ENCODE results near the gene ZCWPW1. TPM values are rescaled to one million over a fixed set of nuclear protein-coding genes. Genes with fewer than 3 reads are reported as not detected.

Gene ZCWPW1
- total and polyA plus RNA-seq, 2 of the 8 experiments (the other 6 are each of a cell fraction or from before 2014, with no cell fraction given), result 0.51 to 1.4 TPM

- Histone ChIP-seq H2AFZ (ENCODE audit: low read length) (no peak overlapping the region), H3K79me2 (ENCODE audit: control insufficient read depth in 1 of 2, insufficient read depth in 2 of 2, low read length in 2 of 2) (no peaks in the 10 kb centered on the region), H3K56ac (replicated peaks; ENCODE audit: insufficient read length, low read depth, low read length) (no peak overlapping the region), H3K4me3 (ENCODE audit: extremely low read depth in 1 of 4, insufficient read depth in 2 of 4, low read depth in 3 of 4, low read length in 4 of 4) (peak overlapping the region; percentile 17 to 86 (median 80); a peak in 6 of 8 replicates), H2BK5ac (ENCODE audit: low read depth, low read length) (no peak overlapping the region), H3K27ac (ENCODE audit: low read depth, low read length) (no peak overlapping the region), H2AK5ac (ENCODE audit: low read depth, low read length) (no peak overlapping the region), H4K5ac (ENCODE audit: insufficient read length, low read depth, low read length) (no peak overlapping the region), H2BK120ac (replicated peaks; ENCODE audit: low read depth, low read length) (no peak overlapping the region), H3K4me2 (ENCODE audit: insufficient read depth in 1 of 2, low read depth in 2 of 2, low read length in 2 of 2) (peak overlapping the region; percentile 81 to 83), H3K18ac (ENCODE audit: extremely low read depth, low read length) (no peak overlapping the region; the same call in 1 of the 2 replicates), H3K79me1 (ENCODE audit: low read depth, low read length) (no peaks in the 10 kb centered on the region; the same call in 1 of the 2 replicates), H2BK12ac (ENCODE audit: low read depth, low read length) (no peak overlapping the region), H2BK20ac (ENCODE audit: low read length) (no peak overlapping the region), H3K36me3 (ENCODE audit: control insufficient read depth in 2 of 4, insufficient read depth in 4 of 4, low read length in 3 of 4) (peaks cover 0 to 3% (median 0%) of the 10 kb centered on the region in 4 experiments; a peak in 1 of 8 replicates), H4K91ac (replicated peaks; ENCODE audit: insufficient read length, low read length) (no peak overlapping the region), H3K9ac (replicated peaks in 1 of 4; ENCODE audit: extremely low read depth in 1 of 4, low read depth in 3 of 4, low read length in 3 of 4) (no peak overlapping the region; a peak in 1 of 7 replicates), H3K27me3 (replicated peaks in 1 of 4; ENCODE audit: control insufficient read depth in 3 of 4, extremely low read depth in 1 of 4, insufficient read depth in 3 of 4, low read length in 3 of 4) (no peaks in the 10 kb centered on the region), H3K14ac (ENCODE audit: insufficient read length) (no peak overlapping the region), H3K4ac (replicated peaks; ENCODE audit: insufficient read length, low read depth, low read length) (no peak overlapping the region), H4K20me1 (replicated peaks in 1 of 2; ENCODE audit: control insufficient read depth in 1 of 2, insufficient read depth in 2 of 2, low read length in 2 of 2) (no peaks in the 10 kb centered on the region), H3K9me3 (ENCODE audit: insufficient read depth in 2 of 2, low read depth in 1 of 2, low read length in 1 of 2) (no peaks in the 10 kb centered on the region), H3K23me2 (ENCODE audit: low read depth, low read length) (peaks cover 3% of the 10 kb centered on the region; the same call in 1 of the 2 replicates), H3K4me1 (replicated peaks in 1 of 4; ENCODE audit: control insufficient read depth in 3 of 4, insufficient read depth in 4 of 4, low read length in 3 of 4) (peaks cover 0 to 14% (median 7%) of the 10 kb centered on the region in 4 experiments; a peak in 5 of 7 replicates), H3K23ac (ENCODE audit: insufficient read length) (no peak overlapping the region), H2BK15ac (ENCODE audit: low read length) (no peak overlapping the region), H4K8ac (ENCODE audit: extremely low read depth, insufficient read depth, low read length) (no peak overlapping the region)
- POLR2A ChIA-PET (ENCODE audit: partially characterized antibody), result interaction anchor here (0.6 to 4.3 kb wide), 8 partner anchors 21 to 171 kb away, joined by 3 to 20 read pairs (median 3); partner anchors contain the start of genes MEPCE, PCOLCE and ZCWPW1
- no CpG with 5 or more reads among the region's 16 CpGs for whole genome bisulfite sequencing, 2 experiments (ENCODE audit: extremely low coverage in 1 of 2, insufficient coverage in 1 of 2, insufficient read length in 1 of 2, insufficient replicate concordance in 2 of 2, low coverage in 1 of 2, low lambda C conversion rate in 2 of 2, missing lambda C conversion rate in 1 of 2)
- CTCF ChIA-PET (ENCODE audit: partially characterized antibody), result interaction anchor here (0.8 to 11.3 kb wide), 16 partner anchors 12 to 316 kb away, joined by 3 to 152 read pairs (median 4); partner anchors contain the start of genes AGFG2, FBXO24, LRCH4 and SPACDR
- FAIRE-seq (no peak), DNase-seq (ENCODE audit: low read depth in 1 of 2, low spot score in 2 of 2) (no peak)
- TF ChIP-seq SRF (IDR thresholded peaks at IDR 0.05; ENCODE audit: low read depth, low read length) (no peak), EGR1 (IDR thresholded peaks at IDR 0.05; ENCODE audit: borderline replicate concordance, low read depth, low read length) (no peak), KDM1A (IDR thresholded peaks at IDR 0.05; ENCODE audit: borderline replicate concordance, low read length) (no peak), RBBP5 (IDR thresholded peaks at IDR 0.05; ENCODE audit: borderline replicate concordance, low read depth, low read length) (no peak), RNF2 (IDR thresholded peaks at IDR 0.05; ENCODE audit: borderline replicate concordance, low read depth, low read length, missing control alignments, poor library complexity, severe bottlenecking) (no peak), GTF2F1 (IDR thresholded peaks at IDR 0.05; ENCODE audit: borderline replicate concordance, low read depth, low read length) (no peak), USF2 (IDR thresholded peaks at IDR 0.05; ENCODE audit: low read length) (no peak), POLR2A (IDR thresholded peaks at IDR 0.05; ENCODE audit: control extremely low read depth in 1 of 2, low read depth in 2 of 2, low read length in 2 of 2) (no peak), SP2 (IDR thresholded peaks at IDR 0.05; ENCODE audit: low read length) (no peak), YY1 (IDR thresholded peaks at IDR 0.05; ENCODE audit: low read depth, low read length) (no peak), SIN3A (conservative IDR thresholded peaks at IDR 0.05 in 1 of 2, IDR thresholded peaks at IDR 0.05 in 1 of 2; ENCODE audit: low read depth in 1 of 2, low read length in 2 of 2) (no peak), CBX8 (IDR thresholded peaks at IDR 0.05; ENCODE audit: borderline replicate concordance, low read depth, low read length) (no peak)
These were observed 49.4 kb upstream of the ZCWPW1 start for GRCh38 chr7:100477871-100478267.
